Endodermal cell (in vitro differentiated cells): ENCODE data around the gene CUEDC2. TPM values are rescaled to one million over a fixed set of nuclear protein-coding genes. Genes with fewer than 3 reads are reported as not detected.
A peak's percentile ranks its signal among the peaks of the same experiment; 100 is the strongest.

ENCODE experiments used
- DNase-seq: peaks from one replicate; pipeline ENCODE4 v3.0.0-alpha.2; 2017
- H3K27ac ChIP-seq: 2 replicates; pipeline ENCODE4 v1.5.1; 2013; ENCODE audit warnings: mild to moderate bottlenecking, low read depth, low read length, moderate library complexity
- H3K27me3 ChIP-seq: 2 replicates; pipeline ENCODE4 v1.6.1; 2013; ENCODE audit warnings: mild to moderate bottlenecking, low read length, moderate library complexity; ENCODE audit not compliant: insufficient read depth, control insufficient read depth, poor library complexity, severe bottlenecking
- H3K36me3 ChIP-seq: 2 replicates; pipeline ENCODE4 v1.7.0; 2013; ENCODE audit warnings: mild to moderate bottlenecking, low read length, moderate library complexity; ENCODE audit not compliant: control insufficient read depth, insufficient read depth
- H3K4me1 ChIP-seq: one replicate; pipeline ENCODE4 v1.7.0; 2013; ENCODE audit warnings: low read length; ENCODE audit not compliant: control insufficient read depth, insufficient read depth
- H3K4me3 ChIP-seq: 2 replicates; pipeline ENCODE4 v1.5.1; 2013; ENCODE audit warnings: mild to moderate bottlenecking, low read length, moderate library complexity
- H3K9ac ChIP-seq: 2 replicates; pipeline ENCODE4 v1.6.1; 2013; ENCODE audit warnings: mild to moderate bottlenecking, low read length, moderate library complexity; ENCODE audit not compliant: poor library complexity, severe bottlenecking; ENCODE audit errors: extremely low read depth
- H3K9me3 ChIP-seq: 2 replicates; pipeline ENCODE4 v1.6.1; 2013; ENCODE audit warnings: mild to moderate bottlenecking, low read length, moderate library complexity; ENCODE audit not compliant: control insufficient read depth
- H3K27ac Mint-ChIP-seq: 2 replicates; pipeline ENCODE4 v1.8.0; 2020; ENCODE audit warnings: mixed read lengths
- H3K27me3 Mint-ChIP-seq: 2 replicates; pipeline ENCODE4 v1.8.0; 2021; ENCODE audit warnings: mild to moderate bottlenecking, mixed read lengths; ENCODE audit not compliant: insufficient read depth
- H3K36me3 Mint-ChIP-seq: 2 replicates; pipeline ENCODE4 v1.8.0; 2020; ENCODE audit warnings: low read depth, mixed read lengths
- H3K4me1 Mint-ChIP-seq: 2 replicates; pipeline ENCODE4 v1.8.0; 2020; ENCODE audit warnings: mixed read lengths
- H3K4me3 Mint-ChIP-seq: 2 replicates; pipeline ENCODE4 v1.8.0; 2020; ENCODE audit warnings: mild to moderate bottlenecking, moderate library complexity, mixed read lengths
- H3K9me3 Mint-ChIP-seq: 2 replicates; pipeline ENCODE4 v1.8.0; 2020; ENCODE audit warnings: mild to moderate bottlenecking, mixed read lengths
- WGBS, 2 experiments: methylation state at CpG; one replicate each; pipeline versions ENCODE4 v1.1.5 to v1.1.7; 2013; ENCODE audit warnings: missing lambda C conversion rate in 2 of 2, mixed read lengths in 1 of 2; ENCODE audit not compliant: insufficient coverage in 1 of 2, insufficient read length in 1 of 2; 5-methylcytosine and 5-hydroxymethylcytosine counted together
- total RNA-seq, 2 donors: library from RNA; stranded (reverse); fragmentation: NEBNext Ultra II Directional in 1 of 2; extraction: Animal tissue kit (Norgen Biotek cat#: 25700) in 1 of 2; gene quantifications; 2 replicates in 1 of 2; 3 replicates in 1 of 2; pipeline ENCODE4 v1.2.1, GENCODE V29; 2021
- TF ChIP-seq, protein P1 (sequence below): fragments of 200-600 bp; sonication (generic); conservative IDR thresholded peaks from 2 replicates; pipeline ENCODE4 v1.5.0; 2021; ENCODE audit warnings: antibody characterized with exemption, mild to moderate bottlenecking

The CUEDC2 gene
- total RNA-seq, 2 donors from 2014 or later = 51.7 to 82.9 TPM

DNA sequence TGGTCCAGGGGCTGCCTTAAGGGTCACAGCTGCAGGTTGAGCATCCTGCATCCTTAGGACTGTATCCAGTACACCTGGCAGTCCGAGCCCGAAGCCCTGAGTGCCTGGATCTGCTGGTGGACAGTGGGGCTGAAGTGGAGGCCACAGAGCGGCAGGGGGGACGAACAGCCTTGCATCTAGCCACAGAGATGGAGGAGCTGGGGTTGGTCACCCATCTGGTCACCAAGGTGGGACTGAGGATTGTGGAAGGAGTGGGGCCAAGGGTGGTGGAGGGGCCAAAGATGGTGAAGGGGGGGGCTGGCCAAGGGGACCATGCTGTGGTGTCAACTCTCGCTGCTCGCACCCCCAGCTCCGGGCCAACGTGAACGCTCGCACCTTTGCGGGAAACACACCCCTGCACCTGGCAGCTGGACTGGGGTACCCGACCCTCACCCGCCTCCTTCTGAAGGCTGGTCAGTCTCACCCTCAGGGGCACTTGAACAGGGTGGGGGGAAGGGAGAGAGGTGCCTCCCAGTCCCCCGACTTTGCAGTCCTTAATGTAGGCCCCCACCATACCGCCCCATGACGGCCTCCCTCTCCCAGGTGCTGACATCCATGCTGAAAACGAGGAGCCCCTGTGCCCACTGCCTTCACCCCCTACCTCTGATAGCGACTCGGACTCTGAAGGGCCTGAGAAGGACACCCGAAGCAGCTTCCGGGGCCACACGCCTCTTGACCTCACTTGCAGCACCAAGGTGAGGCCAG, 31.6 kb downstream of the CUEDC2 start:
- Histone ChIP-seq H3K27me3 (no peaks in the 10 kb centered on the region), H3K4me3 (no peak overlapping the region), H3K9ac (no peak overlapping the region), H3K27ac (no peak overlapping the region), H3K9me3 (no peaks in the 10 kb centered on the region), H3K36me3 (peaks cover 25% of the 10 kb centered on the region), H3K4me1 (peaks cover 7% of the 10 kb centered on the region)
- Mint-ChIP-seq H3K4me3 (no peak overlapping the region), H3K9me3 (no peaks in the 10 kb centered on the region), H3K27ac (no peak overlapping the region), H3K4me1 (peaks cover 9% of the 10 kb centered on the region), H3K27me3 (peaks cover 7% of the 10 kb centered on the region), H3K36me3 (peaks cover 23% of the 10 kb centered on the region)
- DNase-seq = no peak
- WGBS, 2 experiments = 93 to 95% methylated on average over 7 to 22 of the region's 22 CpGs
- TF ChIP-seq, protein P1, sequence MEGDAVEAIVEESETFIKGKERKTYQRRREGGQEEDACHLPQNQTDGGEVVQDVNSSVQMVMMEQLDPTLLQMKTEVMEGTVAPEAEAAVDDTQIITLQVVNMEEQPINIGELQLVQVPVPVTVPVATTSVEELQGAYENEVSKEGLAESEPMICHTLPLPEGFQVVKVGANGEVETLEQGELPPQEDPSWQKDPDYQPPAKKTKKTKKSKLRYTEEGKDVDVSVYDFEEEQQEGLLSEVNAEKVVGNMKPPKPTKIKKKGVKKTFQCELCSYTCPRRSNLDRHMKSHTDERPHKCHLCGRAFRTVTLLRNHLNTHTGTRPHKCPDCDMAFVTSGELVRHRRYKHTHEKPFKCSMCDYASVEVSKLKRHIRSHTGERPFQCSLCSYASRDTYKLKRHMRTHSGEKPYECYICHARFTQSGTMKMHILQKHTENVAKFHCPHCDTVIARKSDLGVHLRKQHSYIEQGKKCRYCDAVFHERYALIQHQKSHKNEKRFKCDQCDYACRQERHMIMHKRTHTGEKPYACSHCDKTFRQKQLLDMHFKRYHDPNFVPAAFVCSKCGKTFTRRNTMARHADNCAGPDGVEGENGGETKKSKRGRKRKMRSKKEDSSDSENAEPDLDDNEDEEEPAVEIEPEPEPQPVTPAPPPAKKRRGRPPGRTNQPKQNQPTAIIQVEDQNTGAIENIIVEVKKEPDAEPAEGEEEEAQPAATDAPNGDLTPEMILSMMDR = no peak

DNA sequence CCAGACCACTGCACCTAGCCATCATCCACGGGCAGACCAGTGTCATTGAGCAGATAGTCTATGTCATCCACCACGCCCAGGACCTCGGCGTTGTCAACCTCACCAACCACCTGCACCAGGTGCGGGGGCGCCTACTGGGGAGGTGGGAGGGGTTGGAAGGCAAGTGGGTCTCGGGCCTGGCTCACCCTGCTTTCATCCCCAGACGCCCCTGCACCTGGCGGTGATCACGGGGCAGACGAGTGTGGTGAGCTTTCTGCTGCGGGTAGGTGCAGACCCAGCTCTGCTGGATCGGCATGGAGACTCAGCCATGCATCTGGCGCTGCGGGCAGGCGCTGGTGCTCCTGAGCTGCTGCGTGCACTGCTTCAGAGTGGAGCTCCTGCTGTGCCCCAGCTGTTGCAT, 32.3 kb downstream of the CUEDC2 start:
- Mint-ChIP-seq H3K27me3 (peaks cover 4% of the 10 kb centered on the region), H3K4me1 (peaks cover 9% of the 10 kb centered on the region), H3K4me3 (no peak overlapping the region), H3K9me3 (no peaks in the 10 kb centered on the region), H3K36me3 (peaks cover 23% of the 10 kb centered on the region), H3K27ac (no peak overlapping the region)
- TF ChIP-seq, protein P1 = no peak
- Histone ChIP-seq H3K27ac (no peak overlapping the region), H3K4me3 (no peak overlapping the region), H3K4me1 (peaks cover 7% of the 10 kb centered on the region), H3K27me3 (no peaks in the 10 kb centered on the region), H3K9ac (no peak overlapping the region), H3K36me3 (peaks cover 25% of the 10 kb centered on the region), H3K9me3 (no peaks in the 10 kb centered on the region)
- DNase-seq = no peak
- WGBS, 2 experiments = 94 to 96% methylated on average over 12 to 17 of the region's 17 CpGs

DNA sequence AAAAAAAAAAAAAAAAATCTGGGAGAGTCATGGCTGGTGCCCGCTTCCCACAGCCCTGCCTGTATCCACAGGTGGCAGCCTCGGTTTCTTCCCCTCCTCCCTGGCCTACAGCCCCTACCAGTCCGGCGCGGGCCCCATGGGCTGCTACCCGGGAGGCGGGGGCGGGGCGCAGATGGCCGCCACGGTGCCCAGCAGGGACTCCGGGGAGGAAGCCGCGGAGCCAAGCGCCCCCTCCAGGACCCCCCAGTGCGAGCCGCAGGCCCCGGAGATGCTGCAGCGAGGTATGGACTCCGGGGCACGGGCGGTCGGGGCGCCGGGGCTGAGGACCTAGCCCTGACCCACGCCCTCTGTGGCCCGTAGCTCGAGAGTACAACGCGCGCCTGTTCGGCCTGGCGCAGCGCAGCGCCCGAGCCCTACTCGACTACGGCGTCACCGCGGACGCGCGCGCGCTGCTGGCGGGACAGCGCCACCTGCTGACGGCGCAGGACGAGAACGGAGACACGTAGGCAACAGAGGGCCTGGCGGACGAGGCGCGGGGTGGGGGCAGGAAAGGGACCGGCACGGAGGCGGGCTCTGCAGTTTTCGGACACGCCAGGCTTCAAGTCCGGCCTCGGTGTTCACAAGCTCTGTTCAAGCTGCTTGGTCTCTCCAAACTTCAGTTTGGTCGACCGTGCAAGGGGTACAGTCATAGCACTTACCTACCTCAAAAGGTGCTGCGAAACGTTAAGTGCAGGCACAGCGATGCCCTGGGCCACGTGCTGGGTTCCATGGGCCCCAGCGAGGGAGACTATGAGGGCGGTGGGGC, 33.0 kb downstream of the CUEDC2 start:
- Mint-ChIP-seq H3K27ac (no peak overlapping the region), H3K4me1 (peaks cover 12% of the 10 kb centered on the region), H3K9me3 (no peaks in the 10 kb centered on the region)

More for the DNA sequence above, 33.0 kb downstream of the CUEDC2 start:
- Histone ChIP-seq H3K9me3 (no peaks in the 10 kb centered on the region), H3K9ac (no peak overlapping the region), H3K4me1 (peaks cover 7% of the 10 kb centered on the region), H3K27me3 (no peaks in the 10 kb centered on the region), H3K36me3 (peaks cover 25% of the 10 kb centered on the region), H3K4me3 (peak overlapping the region; percentile 60), H3K27ac (no peak overlapping the region)
- H3K27me3 Mint-ChIP-seq = peaks cover 10% of the 10 kb centered on the region
- DNase-seq = peak; percentile 95
- TF ChIP-seq, protein P1 = peak; percentile 98
- H3K36me3 Mint-ChIP-seq = peaks cover 23% of the 10 kb centered on the region
- peak overlapping the region; percentile 42 for H3K4me3 Mint-ChIP-seq
- WGBS, 2 experiments = 7 to 12% methylated on average over 38 to 72 of the region's 72 CpGs
